HepG2 (cell line): ENCODE results near the gene ALPL. TPM values are rescaled to one million over a fixed set of nuclear protein-coding genes. Genes with fewer than 3 reads are reported as not detected.

ENCODE experiments used
- ATAC-seq: fragments of 200-7000 bp; cut with Tn5 transposase; 3 replicates; pipeline ENCODE4 v1.9.1; 2020; ENCODE audit warnings: mild to moderate bottlenecking, moderate library complexity
- BruUV-seq: library from RNA; stranded (reverse); fragments of 400-500 nt; replicated peaks from 2 replicates; lab custom pipeline; 2021; lab: Mats Ljungman, UMichigan
- CTCF ChIA-PET: fragments of 300-600 bp; formaldehyde crosslinking; extraction: SDS; loops from one replicate; lab custom pipeline; 2021; ENCODE audit warnings: low total read pairs, inconsistent platforms, low intra/inter-chr PET ratio; lab: Yijun Ruan, JAX
- POLR2A ChIA-PET: fragments of 350-600 bp; sonication (Branson Sonifier 250); formaldehyde crosslinking; loops from one replicate; lab custom pipeline; 2020; ENCODE audit warnings: antibody characterized with exemption, inconsistent platforms; lab: Yijun Ruan, JAX
- DNase-seq: peaks from one replicate; pipeline ENCODE4 v3.0.0-alpha.2; 2015; ENCODE audit warnings: low spot score
- FAIRE-seq: peaks from 3 replicates; lab custom pipeline; 2011; peaks lifted over from hg19 to GRCh38; lab: Jason Lieb, UNC
- H2AFZ ChIP-seq: one replicate; pipeline ENCODE4 v1.6.1; 2011; ENCODE audit warnings: low read length, inconsistent platforms
- H3K27ac ChIP-seq: fragments of 300-600 bp; 3 replicates; pipeline ENCODE4 v1.8.0; 2011; ENCODE audit warnings: mixed run types, mild to moderate bottlenecking, mixed read lengths, low read length, inconsistent platforms; ENCODE audit not compliant: insufficient read depth; ENCODE audit errors: extremely low read length
- H3K27me3 ChIP-seq, 2 experiments: fragments of 200-600 bp in 1 of 2; 2 replicates in 1 of 2; 3 replicates in 1 of 2; pipeline versions ENCODE4 v1.6.0 to v1.8.0; 2011; ENCODE audit warnings: low read length in 2 of 2, mild to moderate bottlenecking in 2 of 2, moderate library complexity in 2 of 2, inconsistent platforms in 1 of 2; ENCODE audit not compliant: insufficient read depth in 2 of 2, control insufficient read depth in 1 of 2
- H3K36me3 ChIP-seq, 2 experiments: fragments of 200-600 bp in 1 of 2; replicated peaks in 1 of 2; 2 replicates in 1 of 2; 3 replicates in 1 of 2; pipeline versions ENCODE4 v1.5.1 to v1.8.0; 2011; ENCODE audit warnings: low read length in 2 of 2, inconsistent platforms in 1 of 2; ENCODE audit not compliant: insufficient read depth in 2 of 2, control insufficient read depth in 1 of 2
- H3K4me1 ChIP-seq: 2 replicates; pipeline ENCODE4 v1.5.1; 2012; ENCODE audit warnings: low read length, inconsistent platforms; ENCODE audit not compliant: insufficient read depth
- H3K4me2 ChIP-seq: 2 replicates; pipeline ENCODE4 v1.6.0; 2011; ENCODE audit warnings: low read depth, low read length, inconsistent platforms
- H3K4me3 ChIP-seq, 3 experiments: fragments of 200-600 bp in 1 of 3; sonication (generic), shearing (Covaris generic) in 1 of 3; replicated peaks in 1 of 3; 2 replicates each; pipeline ENCODE4 v1.5.1; 2011 to 2016; ENCODE audit warnings: low read length in 3 of 3, inconsistent platforms in 2 of 3, low read depth in 2 of 3, mild to moderate bottlenecking in 2 of 3, control low read depth in 1 of 3, mixed read lengths in 1 of 3; ENCODE audit not compliant: insufficient read depth in 1 of 3
- H3K79me2 ChIP-seq: one replicate; pipeline ENCODE4 v1.6.1; 2011; ENCODE audit warnings: low read length, inconsistent platforms; ENCODE audit not compliant: insufficient read depth
- H3K9ac ChIP-seq: 2 replicates; pipeline ENCODE4 v1.6.0; 2011; ENCODE audit warnings: mild to moderate bottlenecking, low read depth, low read length, inconsistent platforms; ENCODE audit not compliant: insufficient read depth
- H3K9me3 ChIP-seq: 2 replicates; pipeline ENCODE4 v1.5.1; 2012; ENCODE audit warnings: mild to moderate bottlenecking, low read length
- H4K20me1 ChIP-seq: 2 replicates; pipeline ENCODE4 v1.6.0; 2011; ENCODE audit warnings: inconsistent platforms, mild to moderate bottlenecking, low read length, moderate library complexity; ENCODE audit not compliant: insufficient read depth
- NCOA5 ChIP-seq: sonication (generic); formaldehyde crosslinking; IDR thresholded peaks from 2 replicates; pipeline ENCODE4 v1.4.0; 2020; ENCODE audit warnings: missing genetic modification reagents
- SKI ChIP-seq: fragments of 450-650 bp; IDR thresholded peaks from one replicate; pipeline ENCODE4 v1.6.1; 2018; ENCODE audit warnings: mild to moderate bottlenecking; ENCODE audit not compliant: partially characterized antibody
- SKIL ChIP-seq: sonication (generic); formaldehyde crosslinking; IDR thresholded peaks from 2 replicates; pipeline ENCODE4 v1.8.0; 2022; ENCODE audit warnings: missing genetic modification reagents, mild to moderate bottlenecking, moderate library complexity, borderline replicate concordance
- ZNF546 ChIP-seq: sonication (generic); formaldehyde crosslinking; conservative IDR thresholded peaks from 2 replicates; pipeline ENCODE4 v1.8.1; 2023; ENCODE audit warnings: mild to moderate bottlenecking, missing genetic modification reagents
- ZNF580 ChIP-seq: IDR thresholded peaks from 2 replicates; pipeline ENCODE4 v1.6.1; 2016; ENCODE audit warnings: low read depth, borderline replicate concordance
- ZNF629 ChIP-seq: sonication (generic); formaldehyde crosslinking; conservative IDR thresholded peaks from 2 replicates; pipeline ENCODE4 v1.5.0; 2020; ENCODE audit warnings: missing genetic modification reagents
- WGBS: methylation state at CpG from one replicate; pipeline ENCODE4 v1.1.6; 2017; ENCODE audit warnings: low lambda C conversion rate; 5-methylcytosine and 5-hydroxymethylcytosine counted together
- in situ Hi-C: cut with HindIII; loops from 2 replicates; pipeline ENCODE4 v1.10.0; 2017; ENCODE audit warnings: low pct_unique_long_range_greater_than_20kb; ENCODE audit not compliant: extremely low pct_ligation_motif_present
- intact Hi-C: fragments of 100-400 bp; cut with micrococcal nuclease; formaldehyde crosslinking; loops from one replicate; pipeline ENCODE4 v1.10.0; 2022; ENCODE audit not compliant: unreplicated experiment
- polyA plus RNA-seq, 8 experiments: library from polyadenylated mRNA; depleted of rRNA in 3 of 8; stranded (reverse) in 7 of 8; unstranded in 1 of 8; fragments of >200 nt; fragmentation: Illumina TruSeq in 4 of 8; extraction: Trizol in 4 of 8; gene quantifications; 2 replicates each; pipeline versions ENCODE4 v1.2.1 to v1.2.3, GENCODE V29; 2011 to 2016; ENCODE audit warnings: low read depth in 4 of 8, missing spikeins in 1 of 8, mixed read lengths in 1 of 8; ENCODE audit not compliant: insufficient read depth in 1 of 8
- total RNA-seq, 5 experiments: library from RNA; depleted of rRNA; stranded (reverse); fragments of >200 nt; fragmentation: Illumina TruSeq; extraction: Trizol; gene quantifications; 2 replicates each; pipeline ENCODE4 v1.2.3, GENCODE V29; 2016; ENCODE audit warnings: low read depth in 1 of 5
- TF ChIP-seq, protein P1 (sequence below): IDR thresholded peaks from 2 replicates; pipeline ENCODE4 v1.4.0; 2020; ENCODE audit warnings: mild to moderate bottlenecking, missing genetic modification reagents
- TF ChIP-seq, protein P2 (sequence below): sonication (generic); formaldehyde crosslinking; IDR thresholded peaks from 2 replicates; pipeline ENCODE4 v1.8.0; 2022; ENCODE audit warnings: missing genetic modification reagents, low read depth, mild to moderate bottlenecking, borderline replicate concordance

The ALPL gene
- total and polyA plus RNA-seq, 2 of the 13 experiments (the other 11 are each of a cell fraction or from before 2014, with no cell fraction given), result 0.12 TPM; not detected in 1

GRCh38 chr1:21572735-21573277, 63.6 kb downstream of the ALPL start:
- ChIA-PET POLR2A (no interaction called here), CTCF (no interaction called here)
- no peak for FAIRE-seq

DNA sequence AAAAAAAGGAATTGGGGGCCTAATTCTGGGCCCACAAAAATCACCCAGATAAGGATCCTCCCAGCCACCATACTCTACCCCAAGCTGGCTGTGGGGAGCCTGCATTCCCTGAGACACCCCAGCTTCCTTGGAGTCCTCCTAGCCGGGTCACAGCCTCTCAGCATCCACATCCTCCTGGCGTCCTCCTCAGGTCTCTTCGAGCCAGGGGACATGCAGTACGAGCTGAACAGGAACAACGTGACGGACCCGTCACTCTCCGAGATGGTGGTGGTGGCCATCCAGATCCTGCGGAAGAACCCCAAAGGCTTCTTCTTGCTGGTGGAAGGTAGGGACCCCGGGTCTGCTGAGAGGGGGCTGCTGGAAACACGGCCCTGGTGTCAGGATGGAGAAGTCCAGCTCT, 64.3 kb downstream of the ALPL start:
- no peak overlapping the region for H3K4me2 ChIP-seq
- H3K36me3 ChIP-seq, result no peaks in the 10 kb centered on the region
- H3K27ac ChIP-seq, result no peak overlapping the region
- no peak overlapping the region for H3K9ac ChIP-seq
- no peak overlapping the region for H3K4me3 ChIP-seq
- CTCF ChIA-PET, result interaction anchor here (1.3 to 1.9 kb wide), 3 partner anchors 65 to 205 kb away, joined by 6 to 7 read pairs (median 7); no protein-coding TSS in a partner anchor
- peaks cover 17% of the 10 kb centered on the region for H3K4me1 ChIP-seq
- H2AFZ ChIP-seq, result no peak overlapping the region
- DNase-seq, result no peak
- FAIRE-seq, result no peak
- POLR2A ChIA-PET, result no interaction called here
- H3K79me2 ChIP-seq, result no peaks in the 10 kb centered on the region
- in situ Hi-C loops (loop anchor here (10.0 kb wide), 1 partner anchor 199 kb away; no protein-coding TSS in a partner anchor), intact Hi-C loops (loop anchor here (5.0 kb wide), 1 partner anchor 196 kb away; no protein-coding TSS in a partner anchor)
- BruUV-seq, result no TSS peak
- no peaks in the 10 kb centered on the region for H3K9me3 ChIP-seq
- no peaks in the 10 kb centered on the region for H4K20me1 ChIP-seq
- H3K27me3 ChIP-seq, result peaks cover 3 to 39% of the 10 kb centered on the region in 2 experiments
- 80% methylated on average over 3 of the region's 11 CpGs for WGBS
- ATAC-seq, result no peak
- TF ChIP-seq ZNF580, result no peak
- TF ChIP-seq, protein P1, sequence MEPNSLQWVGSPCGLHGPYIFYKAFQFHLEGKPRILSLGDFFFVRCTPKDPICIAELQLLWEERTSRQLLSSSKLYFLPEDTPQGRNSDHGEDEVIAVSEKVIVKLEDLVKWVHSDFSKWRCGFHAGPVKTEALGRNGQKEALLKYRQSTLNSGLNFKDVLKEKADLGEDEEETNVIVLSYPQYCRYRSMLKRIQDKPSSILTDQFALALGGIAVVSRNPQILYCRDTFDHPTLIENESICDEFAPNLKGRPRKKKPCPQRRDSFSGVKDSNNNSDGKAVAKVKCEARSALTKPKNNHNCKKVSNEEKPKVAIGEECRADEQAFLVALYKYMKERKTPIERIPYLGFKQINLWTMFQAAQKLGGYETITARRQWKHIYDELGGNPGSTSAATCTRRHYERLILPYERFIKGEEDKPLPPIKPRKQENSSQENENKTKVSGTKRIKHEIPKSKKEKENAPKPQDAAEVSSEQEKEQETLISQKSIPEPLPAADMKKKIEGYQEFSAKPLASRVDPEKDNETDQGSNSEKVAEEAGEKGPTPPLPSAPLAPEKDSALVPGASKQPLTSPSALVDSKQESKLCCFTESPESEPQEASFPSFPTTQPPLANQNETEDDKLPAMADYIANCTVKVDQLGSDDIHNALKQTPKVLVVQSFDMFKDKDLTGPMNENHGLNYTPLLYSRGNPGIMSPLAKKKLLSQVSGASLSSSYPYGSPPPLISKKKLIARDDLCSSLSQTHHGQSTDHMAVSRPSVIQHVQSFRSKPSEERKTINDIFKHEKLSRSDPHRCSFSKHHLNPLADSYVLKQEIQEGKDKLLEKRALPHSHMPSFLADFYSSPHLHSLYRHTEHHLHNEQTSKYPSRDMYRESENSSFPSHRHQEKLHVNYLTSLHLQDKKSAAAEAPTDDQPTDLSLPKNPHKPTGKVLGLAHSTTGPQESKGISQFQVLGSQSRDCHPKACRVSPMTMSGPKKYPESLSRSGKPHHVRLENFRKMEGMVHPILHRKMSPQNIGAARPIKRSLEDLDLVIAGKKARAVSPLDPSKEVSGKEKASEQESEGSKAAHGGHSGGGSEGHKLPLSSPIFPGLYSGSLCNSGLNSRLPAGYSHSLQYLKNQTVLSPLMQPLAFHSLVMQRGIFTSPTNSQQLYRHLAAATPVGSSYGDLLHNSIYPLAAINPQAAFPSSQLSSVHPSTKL (CRISPR knock-in tag), result no peak
- TF ChIP-seq SKI, result no peak
- no peak for TF ChIP-seq NCOA5 (CRISPR knock-in tag)
- no peak for TF ChIP-seq ZNF546 (CRISPR knock-in tag)
- TF ChIP-seq, protein P2, sequence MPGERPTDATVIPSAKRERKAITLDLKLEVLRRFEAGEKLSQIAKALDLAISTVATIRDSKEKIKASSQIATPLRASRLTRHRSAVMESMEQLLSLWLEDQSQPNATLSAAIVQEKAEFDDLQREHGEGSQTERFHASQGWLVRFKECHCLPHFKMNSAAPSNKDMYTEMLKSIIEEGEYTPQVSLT (CRISPR knock-in tag), result no peak

More at GRCh38 chr1:21572735-21573277, 63.6 kb downstream of the ALPL start:
- BruUV-seq, result no TSS peak
- Histone ChIP-seq H3K4me1 (peaks cover 17% of the 10 kb centered on the region), H3K4me2 (no peak overlapping the region), H4K20me1 (no peaks in the 10 kb centered on the region), H3K9ac (no peak overlapping the region), H2AFZ (no peak overlapping the region), H3K79me2 (no peaks in the 10 kb centered on the region), H3K27me3 (peaks cover 4 to 46% of the 10 kb centered on the region in 2 experiments), H3K27ac (no peak overlapping the region), H3K4me3 (no peak overlapping the region), H3K9me3 (no peaks in the 10 kb centered on the region), H3K36me3 (no peaks in the 10 kb centered on the region)
- no peak for DNase-seq
- ATAC-seq, result no peak
- 63% methylated on average over 10 of the region's 13 CpGs for WGBS
- TF ChIP-seq ZNF629 (CRISPR knock-in tag) (peak; percentile 79), SKIL (CRISPR knock-in tag) (no peak)
- in situ Hi-C loops (loop anchor here (10.0 kb wide), 1 partner anchor 198 kb away; no protein-coding TSS in a partner anchor), intact Hi-C loops (loop anchor here (5.0 kb wide), 1 partner anchor 196 kb away; no protein-coding TSS in a partner anchor)
